HG03103 (cell line): ENCODE results near the gene CEACAM19.
"Not testable (repeated sequence)": the region's sequence is repeated elsewhere in the genome, so short reads cannot be mapped to it uniquely, and the experiment has no call there.

Experiments
- ATAC-seq: cut with Tn5 transposase; IDR thresholded peaks from one replicate; pipeline ENCODE4 v1.9.1; 2021; ENCODE audit warnings: low read depth; ENCODE audit not compliant: unreplicated experiment

CEACAM19 gene, protein sequence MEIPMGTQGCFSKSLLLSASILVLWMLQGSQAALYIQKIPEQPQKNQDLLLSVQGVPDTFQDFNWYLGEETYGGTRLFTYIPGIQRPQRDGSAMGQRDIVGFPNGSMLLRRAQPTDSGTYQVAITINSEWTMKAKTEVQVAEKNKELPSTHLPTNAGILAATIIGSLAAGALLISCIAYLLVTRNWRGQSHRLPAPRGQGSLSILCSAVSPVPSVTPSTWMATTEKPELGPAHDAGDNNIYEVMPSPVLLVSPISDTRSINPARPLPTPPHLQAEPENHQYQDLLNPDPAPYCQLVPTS

DNA sequence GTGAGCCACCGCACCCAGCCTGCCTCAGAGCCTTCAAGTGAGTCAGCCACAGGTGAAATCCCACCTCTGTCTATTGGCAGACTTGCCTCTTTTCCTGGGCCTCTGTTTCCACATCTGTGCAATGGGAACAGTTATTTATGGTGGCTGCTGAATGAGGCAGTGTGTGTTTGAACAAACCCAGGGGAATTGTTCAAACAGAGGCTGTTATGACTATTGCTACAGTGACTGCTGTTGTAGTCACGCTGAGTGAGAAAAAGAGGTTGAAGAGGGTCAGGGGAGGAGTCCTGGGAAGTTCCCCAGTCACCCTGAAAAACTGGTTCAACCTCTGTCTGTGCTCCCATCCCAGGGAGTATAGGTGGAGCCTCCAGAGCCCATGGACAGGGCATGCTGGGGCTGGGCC is at the start of gene CEACAM19:
TSS of gene CEACAM19 (plus strand) at position 83 of the 400 bp plus-strand sequence. CDS start 450 bp downstream, outside the sequence.
- ATAC-seq: no peak

GRCh38 chr19:44623080-44623479 is 48.2 kb upstream of the CEACAM19 start:
- no peak for ATAC-seq

- no peak for ATAC-seq
Observed at GRCh38 chr19:44623626-44624025, 47.7 kb upstream of the CEACAM19 start.

DNA sequence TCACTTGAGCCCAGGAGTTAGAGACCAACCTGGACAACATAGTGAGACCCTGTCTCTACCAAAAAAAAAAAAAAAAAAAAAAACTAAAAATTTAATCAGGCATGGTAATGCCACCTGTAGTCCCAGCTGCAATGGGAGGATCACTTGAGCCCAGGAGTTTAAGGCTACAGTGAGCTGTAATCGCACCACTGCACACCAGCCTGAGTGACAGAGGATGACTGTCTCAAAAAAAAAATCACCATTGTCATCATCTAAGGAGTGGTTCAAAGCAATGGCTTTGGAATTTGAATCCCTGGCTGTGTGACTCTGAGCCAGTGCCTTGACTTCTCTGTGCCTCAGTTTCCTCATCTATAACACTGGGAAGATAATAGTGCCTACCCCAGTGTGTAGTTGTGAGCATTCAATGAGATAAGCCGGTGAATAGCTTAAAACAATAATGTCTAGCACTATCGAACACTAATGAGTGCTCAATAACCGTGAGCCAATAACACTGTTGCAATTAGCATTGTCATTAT is 46.4 kb upstream of the CEACAM19 start:
- no peak for ATAC-seq

DNA sequence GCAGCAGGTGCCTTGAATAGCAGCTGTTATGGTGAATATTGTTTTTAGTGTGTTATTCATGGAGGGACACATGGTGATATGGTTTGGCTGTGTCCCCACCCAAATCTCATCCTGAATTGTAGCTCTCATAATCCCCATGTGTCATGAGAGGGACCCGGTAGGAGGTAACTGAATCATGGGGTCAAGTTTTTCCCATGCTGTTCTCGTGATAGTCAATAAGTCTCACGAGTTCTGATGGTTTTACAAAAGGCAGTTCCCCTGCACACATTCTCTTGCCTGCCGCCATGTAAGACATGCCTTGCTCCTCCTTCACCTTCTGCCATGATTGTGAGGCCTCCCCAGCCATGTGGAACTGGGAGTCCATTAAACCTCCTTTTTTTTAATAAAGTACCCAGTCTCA is 45.6 kb upstream of the CEACAM19 start:
- not testable (repeated sequence) for ATAC-seq

GRCh38 chr19:44626048-44626624 is 45.1 kb upstream of the CEACAM19 start:
- ATAC-seq: no peak

DNA sequence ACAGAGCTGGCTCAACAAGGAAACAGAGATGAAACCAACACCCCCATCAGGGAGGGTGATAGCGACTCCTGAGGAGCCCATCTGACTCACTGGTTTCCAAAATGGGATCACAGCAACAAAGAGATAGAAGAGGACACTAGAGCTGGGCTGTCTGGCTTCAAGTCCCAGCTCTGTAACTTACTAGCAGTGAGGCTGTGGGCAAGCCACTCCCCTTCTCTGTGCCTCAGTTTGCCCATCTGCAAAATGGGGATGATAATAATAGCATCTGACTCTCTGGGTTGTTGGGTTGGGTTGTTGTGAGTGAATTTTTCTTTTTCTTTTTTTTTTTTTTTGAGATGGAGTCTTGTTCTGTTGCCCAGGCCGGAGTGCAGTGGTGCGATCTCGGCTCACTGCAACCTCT is 43.7 kb upstream of the CEACAM19 start:
- ATAC-seq: no peak

DNA sequence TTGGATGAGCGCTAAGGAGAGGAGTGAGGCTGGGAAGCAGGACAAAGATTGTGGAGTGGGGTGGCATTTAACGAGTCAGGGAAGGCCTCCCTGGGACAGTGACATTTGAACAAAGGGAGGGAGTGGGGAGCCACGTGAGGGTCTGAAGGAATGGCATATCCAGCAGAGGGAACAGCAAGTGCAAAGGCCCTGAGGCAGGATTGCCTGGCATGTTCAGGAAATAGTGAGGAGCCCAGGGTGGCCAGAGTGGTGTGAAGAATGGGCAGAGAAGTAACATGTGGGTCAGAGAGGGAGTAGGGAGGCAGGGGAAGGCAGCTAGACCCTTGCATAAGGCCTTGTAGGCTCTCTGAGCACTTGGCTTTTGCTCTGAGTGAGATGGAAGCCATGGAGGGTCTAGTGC is 42.5 kb upstream of the CEACAM19 start:
- no peak for ATAC-seq

DNA sequence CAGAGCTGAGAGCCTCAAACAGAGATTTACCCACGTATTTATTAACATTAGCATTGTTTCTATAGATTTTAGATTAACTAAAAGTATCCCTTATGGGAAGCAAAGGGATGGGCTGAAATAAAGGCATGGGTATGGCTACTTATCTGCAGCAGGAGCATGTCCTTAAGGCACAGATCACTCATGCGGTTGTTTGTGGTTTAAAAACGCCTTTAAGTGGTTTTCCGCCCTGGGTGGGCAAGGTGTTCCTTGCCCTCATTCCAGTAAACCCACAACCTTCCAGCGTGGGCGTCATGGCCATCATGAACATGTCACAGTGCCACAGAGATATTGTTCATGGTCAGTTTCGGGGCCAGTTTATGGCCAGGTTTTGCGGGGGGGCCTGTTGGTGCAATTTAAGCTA is 39.7 kb upstream of the CEACAM19 start:
- ATAC-seq: not testable (repeated sequence)

DNA sequence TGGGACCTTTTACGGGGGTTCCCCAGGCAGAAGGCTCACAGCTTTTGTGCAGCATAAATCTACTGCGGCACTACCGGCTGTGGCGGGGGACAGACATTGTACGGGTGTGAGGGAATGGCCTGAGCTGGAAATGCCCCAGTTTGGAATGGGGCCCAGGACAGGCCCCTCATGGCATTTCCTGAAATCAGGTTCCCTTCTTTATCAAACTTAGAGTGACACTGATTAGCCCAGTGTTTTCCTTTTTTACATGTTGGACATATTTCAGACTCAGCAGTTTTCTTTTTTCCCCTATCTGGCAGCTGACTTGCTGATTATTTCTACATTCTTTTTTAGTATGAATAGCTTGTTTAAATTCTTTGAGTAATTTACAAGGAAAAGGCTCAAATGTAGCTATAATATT is 37.2 kb upstream of the CEACAM19 start:
- not testable (repeated sequence) for ATAC-seq

- no peak for ATAC-seq
Observed at GRCh38 chr19:44634785-44635184, 36.5 kb upstream of the CEACAM19 start.

DNA sequence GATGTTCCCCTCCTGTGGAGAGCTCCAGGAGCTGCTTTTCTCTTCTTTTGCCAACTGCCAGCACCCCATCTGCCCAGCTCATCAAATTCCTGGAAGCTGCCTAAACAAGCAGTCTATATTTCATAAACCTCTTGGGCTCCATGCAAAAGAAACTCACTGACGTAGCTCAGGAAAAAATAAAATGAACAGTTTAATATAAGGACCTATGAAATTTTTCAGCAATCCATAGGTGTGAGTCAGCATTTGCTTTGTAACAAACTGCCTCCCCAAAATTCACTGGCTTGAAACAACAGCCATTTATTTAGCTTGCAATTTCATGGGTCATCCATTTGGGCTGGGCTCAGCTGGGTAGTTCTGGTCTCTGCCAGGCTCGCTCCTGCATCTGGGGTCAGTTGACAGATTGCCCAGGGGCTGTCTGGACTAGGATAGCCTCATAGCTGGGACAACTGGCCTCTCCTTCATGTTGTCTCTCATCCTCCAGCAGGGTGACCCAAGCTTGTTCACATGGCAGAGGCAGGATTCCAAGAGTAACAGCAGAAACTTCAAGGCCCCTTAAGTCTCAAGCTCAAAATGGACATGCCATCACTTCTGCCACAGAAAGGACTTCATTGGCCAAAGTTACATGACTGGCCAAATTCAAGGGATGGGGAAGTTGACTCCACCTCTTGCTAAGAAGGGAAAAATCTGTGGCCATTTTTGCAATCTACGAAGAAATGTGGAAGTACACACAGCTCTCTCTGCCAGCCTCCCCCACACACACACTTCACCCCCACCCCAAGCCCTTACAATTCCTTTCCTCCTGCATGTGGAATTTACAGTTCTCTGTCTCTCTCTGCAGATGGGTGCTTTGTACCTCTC is 35.5 kb upstream of the CEACAM19 start:
- ATAC-seq: no peak

- no peak for ATAC-seq
Observed at GRCh38 chr19:44636439-44637389, 34.6 kb upstream of the CEACAM19 start.

- no peak for ATAC-seq
Observed at GRCh38 chr19:44637390-44637764, 33.9 kb upstream of the CEACAM19 start.

GRCh38 chr19:44640518-44640917 is 30.8 kb upstream of the CEACAM19 start:
- no peak for ATAC-seq

DNA sequence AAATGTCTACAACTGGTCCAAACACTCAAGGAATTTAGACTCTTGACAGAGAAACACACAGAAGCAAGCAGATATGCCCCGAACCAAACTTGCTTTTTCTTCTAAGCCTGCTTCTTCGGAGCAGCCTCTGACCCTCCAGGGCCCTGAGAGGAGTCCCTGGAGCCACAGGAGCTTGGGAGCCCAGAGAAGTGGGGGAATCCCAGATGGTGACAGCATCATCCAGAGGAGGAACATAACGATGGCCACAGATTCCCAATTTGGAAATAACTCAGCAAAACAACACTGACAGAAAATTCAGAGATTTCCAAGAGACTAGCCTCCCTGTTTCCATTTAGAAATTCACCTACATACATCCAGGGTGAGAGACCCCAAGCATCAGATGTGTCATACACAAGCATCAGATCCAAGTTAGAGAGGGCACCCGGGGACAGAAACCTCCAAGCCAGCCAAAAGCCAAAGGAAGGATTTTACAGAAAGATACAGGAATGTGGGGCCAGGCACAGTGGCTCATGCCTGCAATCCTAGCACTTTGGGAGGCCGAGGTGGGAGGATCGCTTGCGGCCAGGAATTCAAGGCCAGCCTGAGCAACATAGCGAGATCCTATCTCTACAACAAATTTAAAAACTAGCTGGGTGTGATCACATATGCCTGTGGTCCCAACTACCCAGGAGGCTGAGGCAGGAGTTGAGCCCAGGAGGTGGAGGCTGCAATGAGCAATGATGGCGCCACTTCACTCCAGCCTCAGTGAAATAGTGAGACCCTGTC is 29.6 kb upstream of the CEACAM19 start:
- no peak for ATAC-seq

GRCh38 chr19:44642377-44642776 is 28.9 kb upstream of the CEACAM19 start:
- no peak for ATAC-seq

DNA sequence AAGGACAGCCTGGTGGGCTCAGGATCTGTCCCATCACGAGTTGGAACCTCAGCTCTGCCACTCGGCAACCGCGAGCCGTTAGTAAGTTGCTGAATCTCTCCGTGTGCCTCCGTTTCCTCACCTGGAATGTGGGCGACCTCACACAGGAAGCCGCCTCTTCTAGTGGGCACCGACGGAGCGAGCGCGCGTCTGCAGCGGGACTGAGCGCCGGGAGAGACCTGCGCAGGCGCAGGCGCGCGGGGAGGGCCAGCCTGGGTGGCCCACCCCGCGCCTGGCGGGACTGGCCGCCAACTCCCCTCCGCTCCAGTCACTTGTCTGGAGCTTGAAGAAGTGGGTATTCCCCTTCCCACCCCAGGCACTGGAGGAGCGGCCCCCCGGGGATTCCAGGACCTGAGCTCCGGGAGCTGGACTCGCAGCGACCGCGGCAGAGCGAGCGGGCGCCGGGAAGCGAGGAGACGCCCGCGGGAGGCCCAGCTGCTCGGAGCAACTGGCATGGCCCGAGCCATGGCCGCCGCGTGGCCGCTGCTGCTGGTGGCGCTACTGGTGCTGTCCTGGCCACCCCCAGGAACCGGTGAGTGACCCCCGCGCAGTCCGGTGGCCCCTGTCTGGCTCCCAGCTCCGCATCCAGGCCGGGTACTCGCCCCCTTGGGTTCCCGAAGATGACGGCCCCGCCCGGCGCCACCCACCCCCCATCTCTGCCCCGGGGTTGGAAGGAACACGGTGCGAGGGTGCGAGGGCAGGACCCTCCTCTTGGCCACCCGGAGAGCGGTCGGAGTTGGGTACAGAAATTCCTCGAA is 27.5 kb upstream of the CEACAM19 start, which contains the start of gene PVR:
TSS of gene PVR (plus strand) at position 306 of the 797 bp plus-strand sequence. CDS start at position 493, 187 bp downstream.
- no peak for ATAC-seq
